NB4 (cell line): ENCODE results near the gene CTNNA2.

ENCODE experiments used
- DNase-seq: peaks from one replicate; pipeline ENCODE4 v3.0.0; 2010; ENCODE audit warnings: low read depth
- H3K4me3 ChIP-seq: one replicate; pipeline ENCODE4 v1.5.1; 2011; ENCODE audit warnings: mild to moderate bottlenecking, low read depth, low read length, moderate library complexity
- MYC ChIP-seq: IDR thresholded peaks from 2 replicates; pipeline ENCODE4 v1.6.1; 2011; ENCODE audit warnings: low read depth, low read length
- POLR2A ChIP-seq: IDR thresholded peaks from 2 replicates; pipeline ENCODE4 v1.6.1; 2011; ENCODE audit warnings: mild to moderate bottlenecking; ENCODE audit not compliant: insufficient read length; ENCODE audit errors: extremely low read depth
- TF ChIP-seq, protein P1 (sequence below): IDR thresholded peaks from 2 replicates; pipeline ENCODE4 v1.6.1; 2011; ENCODE audit warnings: low read depth, low read length
- TF ChIP-seq, protein P2 (sequence below): IDR thresholded peaks from one replicate; pipeline ENCODE4 v1.5.1; 2012; ENCODE audit warnings: low read depth, low read length

Gene CTNNA2

DNA sequence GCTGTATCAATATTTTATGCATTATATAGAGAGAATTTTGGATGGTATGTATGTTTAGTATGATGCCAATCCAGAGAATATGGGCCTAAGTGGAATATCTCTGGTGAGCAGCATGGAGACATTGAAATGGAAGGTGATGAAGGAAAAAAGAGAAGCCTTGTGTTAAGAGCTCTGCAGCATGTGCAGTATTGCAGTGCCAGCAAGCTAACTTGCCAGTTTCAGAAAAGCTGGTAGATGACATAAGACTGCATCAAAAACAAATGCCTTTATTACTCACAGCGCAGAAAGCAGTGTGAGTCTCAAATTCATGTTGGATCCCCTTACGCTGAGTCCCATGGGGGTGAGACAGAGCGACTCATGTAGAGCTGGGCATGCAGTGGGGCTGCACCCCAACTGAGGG, 280.2 kb downstream of the CTNNA2 start:
- no peak for DNase-seq
- H3K4me3 ChIP-seq: no peak overlapping the region
- TF ChIP-seq MYC: no peak
- TF ChIP-seq, protein P1, sequence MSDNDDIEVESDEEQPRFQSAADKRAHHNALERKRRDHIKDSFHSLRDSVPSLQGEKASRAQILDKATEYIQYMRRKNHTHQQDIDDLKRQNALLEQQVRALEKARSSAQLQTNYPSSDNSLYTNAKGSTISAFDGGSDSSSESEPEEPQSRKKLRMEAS: no peak
- TF ChIP-seq, protein P2, sequence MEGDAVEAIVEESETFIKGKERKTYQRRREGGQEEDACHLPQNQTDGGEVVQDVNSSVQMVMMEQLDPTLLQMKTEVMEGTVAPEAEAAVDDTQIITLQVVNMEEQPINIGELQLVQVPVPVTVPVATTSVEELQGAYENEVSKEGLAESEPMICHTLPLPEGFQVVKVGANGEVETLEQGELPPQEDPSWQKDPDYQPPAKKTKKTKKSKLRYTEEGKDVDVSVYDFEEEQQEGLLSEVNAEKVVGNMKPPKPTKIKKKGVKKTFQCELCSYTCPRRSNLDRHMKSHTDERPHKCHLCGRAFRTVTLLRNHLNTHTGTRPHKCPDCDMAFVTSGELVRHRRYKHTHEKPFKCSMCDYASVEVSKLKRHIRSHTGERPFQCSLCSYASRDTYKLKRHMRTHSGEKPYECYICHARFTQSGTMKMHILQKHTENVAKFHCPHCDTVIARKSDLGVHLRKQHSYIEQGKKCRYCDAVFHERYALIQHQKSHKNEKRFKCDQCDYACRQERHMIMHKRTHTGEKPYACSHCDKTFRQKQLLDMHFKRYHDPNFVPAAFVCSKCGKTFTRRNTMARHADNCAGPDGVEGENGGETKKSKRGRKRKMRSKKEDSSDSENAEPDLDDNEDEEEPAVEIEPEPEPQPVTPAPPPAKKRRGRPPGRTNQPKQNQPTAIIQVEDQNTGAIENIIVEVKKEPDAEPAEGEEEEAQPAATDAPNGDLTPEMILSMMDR: no peak

DNA sequence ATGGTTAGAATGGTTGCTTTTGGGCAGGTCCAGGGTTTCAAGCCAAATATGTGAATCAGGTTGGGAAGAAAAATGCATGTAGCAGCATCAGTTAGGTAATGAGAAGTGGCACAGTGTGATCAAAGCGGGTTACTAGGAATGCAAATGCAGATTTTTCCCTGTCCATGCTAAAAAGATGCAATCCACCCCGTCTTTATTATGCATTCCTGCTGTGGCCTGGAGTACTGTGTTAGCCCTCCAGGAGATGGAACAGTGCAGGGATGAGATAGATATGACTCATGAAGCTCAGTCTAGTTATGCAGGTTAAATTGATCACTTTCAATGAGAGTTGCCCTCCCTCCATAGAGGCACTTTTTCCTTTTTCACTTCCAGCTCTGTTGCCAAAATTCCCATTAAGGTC, 283.8 kb downstream of the CTNNA2 start:
- TF ChIP-seq, protein P2: no peak
- TF ChIP-seq MYC (no peak), POLR2A (no peak)
- TF ChIP-seq, protein P1: no peak

DNA sequence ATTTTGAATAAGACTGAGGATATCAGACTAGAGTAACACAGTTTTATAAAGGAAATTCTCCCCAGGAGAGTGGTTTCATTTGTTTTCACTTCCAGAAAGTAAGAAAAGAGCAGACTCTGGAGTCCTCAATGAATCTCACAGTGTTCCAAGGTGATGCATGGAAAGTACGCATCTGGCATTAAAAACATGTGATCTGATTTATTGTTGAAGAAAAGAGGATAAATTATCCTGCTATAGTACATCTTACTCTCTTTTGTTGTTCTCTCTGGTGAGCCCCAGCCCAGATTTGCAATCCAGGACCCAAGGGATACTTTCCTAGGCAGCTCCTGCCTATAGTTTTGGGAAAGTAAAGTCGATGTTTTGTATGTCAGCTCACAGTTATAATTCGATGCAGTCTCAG, 285.9 kb downstream of the CTNNA2 start:
- no peak for DNase-seq
- no peak overlapping the region for H3K4me3 ChIP-seq
- TF ChIP-seq POLR2A (no peak), MYC (no peak)
- TF ChIP-seq, protein P2: no peak
- TF ChIP-seq, protein P1: no peak

More for the DNA sequence above, 283.8 kb downstream of the CTNNA2 start:
- DNase-seq: no peak
- H3K4me3 ChIP-seq: no peak overlapping the region

DNA sequence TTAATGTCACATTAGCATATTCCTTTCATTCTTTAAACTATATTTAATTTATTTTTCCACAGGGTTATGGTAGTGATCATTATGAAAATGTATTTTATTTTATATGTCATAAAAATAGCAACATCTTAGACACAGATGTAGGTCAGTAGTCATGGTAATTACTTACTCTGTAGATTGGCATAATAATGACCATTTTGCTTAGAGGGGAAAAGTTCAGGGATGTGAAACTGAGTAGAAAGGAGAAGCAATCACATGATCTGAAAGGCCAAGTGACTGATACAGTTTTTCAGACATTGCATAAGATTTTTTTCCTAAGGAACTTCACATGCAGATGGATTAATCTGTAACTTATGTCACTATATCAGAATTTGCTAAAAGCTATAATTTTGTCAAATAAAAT, 286.9 kb downstream of the CTNNA2 start:
- H3K4me3 ChIP-seq: no peak overlapping the region
- TF ChIP-seq, protein P1: no peak
- TF ChIP-seq, protein P2: no peak
- TF ChIP-seq MYC: no peak
- TF ChIP-seq POLR2A: no peak
- no peak for DNase-seq

DNA sequence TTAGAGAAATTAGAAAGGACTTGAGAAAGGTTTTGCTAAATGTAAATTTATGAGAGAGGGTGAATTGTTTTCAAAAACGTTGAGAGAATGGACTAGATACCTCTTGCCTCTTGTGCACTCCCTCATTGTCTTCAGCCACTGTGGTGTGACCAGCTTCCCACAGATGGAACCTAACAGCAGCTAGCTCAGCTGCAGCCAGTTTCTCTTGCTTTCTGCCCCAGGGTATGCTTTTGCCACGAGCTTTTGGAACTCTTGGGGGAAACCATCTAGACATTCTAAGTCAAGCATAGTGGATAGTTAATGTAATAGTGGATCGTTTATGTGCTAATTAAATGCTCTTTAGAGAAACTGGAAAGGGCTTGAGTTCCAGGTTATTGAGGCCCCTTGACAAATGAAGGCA, 288.2 kb downstream of the CTNNA2 start:
- H3K4me3 ChIP-seq: no peak overlapping the region
- TF ChIP-seq MYC: no peak
- TF ChIP-seq, protein P2: no peak
- TF ChIP-seq, protein P1: no peak
- DNase-seq: no peak

DNA sequence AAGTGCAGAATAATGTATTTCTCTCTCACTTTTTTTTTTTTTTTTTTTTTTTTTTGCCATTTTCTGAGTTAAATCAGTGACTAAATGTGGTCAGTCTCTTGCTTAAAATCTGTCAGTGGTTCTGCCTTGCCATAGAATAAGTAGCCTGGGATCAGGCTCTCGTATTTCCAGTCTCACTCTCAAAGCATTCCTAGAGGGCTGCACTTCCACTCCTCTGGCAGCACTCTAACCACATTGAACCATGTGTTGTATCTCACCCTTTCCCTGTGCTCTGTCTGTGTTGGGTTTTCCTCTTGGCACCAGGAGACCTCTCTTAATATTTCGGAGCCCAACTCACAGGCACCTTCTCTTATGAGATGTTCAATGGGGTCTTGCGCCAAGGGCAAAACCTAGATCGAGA, 304.4 kb downstream of the CTNNA2 start:
- H3K4me3 ChIP-seq: no peak overlapping the region
- TF ChIP-seq MYC (no peak), POLR2A (no peak)
- DNase-seq: no peak
